ENCODE results near the gene SMURF1. TPM values are rescaled to one million over a fixed set of nuclear protein-coding genes. Genes with fewer than 3 reads are reported as not detected.

Gene SMURF1
- total and polyA plus RNA-seq, 5 donors = 4.5 to 14.7 (median 9.5) TPM

GRCh38 chr7:99011341-99011705 is 132.6 kb downstream of the SMURF1 start:
- Histone ChIP-seq H3K27ac (ENCODE audit: low read length) (no peak overlapping the region), H3K27me3 (ENCODE audit: control insufficient read depth, insufficient read depth) (no peaks in the 10 kb centered on the region), H3K9me3 (ENCODE audit: control insufficient read depth, low read length) (no peaks in the 10 kb centered on the region), H3K4me3 (ENCODE audit: low read length) (no peak overlapping the region), H3K4me1 (ENCODE audit: control insufficient read depth, insufficient read depth, low read length) (no peaks in the 10 kb centered on the region)
- DNase-seq (peak in 2 of 3 donors; percentile 40 to 41), ATAC-seq (no peak)
- intact Hi-C loops (cut with DNase I) = loop anchor here in 1 of 4 donors (10.0 kb wide), 1 partner anchor 57 kb away; no protein-coding TSS in a partner anchor
- 98% methylated on average over 24 of the region's 24 CpGs for WGBS

- no peaks in the 10 kb centered on the region for H3K27me3 ChIP-seq (ENCODE audit: control insufficient read depth, insufficient read depth)
- ATAC-seq (no peak), DNase-seq (no peak)
- 91% methylated on average over 9 of the region's 9 CpGs for WGBS
- H3K9me3 ChIP-seq (ENCODE audit: control insufficient read depth, low read length) = no peaks in the 10 kb centered on the region
- no peak overlapping the region for H3K4me3 ChIP-seq (ENCODE audit: low read length)
- intact Hi-C loops (cut with DNase I) = loop anchor here in 1 of 4 donors (10.0 kb wide), 1 partner anchor 55 kb away; no protein-coding TSS in a partner anchor
- no peaks in the 10 kb centered on the region for H3K4me1 ChIP-seq (ENCODE audit: control insufficient read depth, insufficient read depth, low read length)
- no peak overlapping the region for H3K27ac ChIP-seq (ENCODE audit: low read length)
These were observed 133.6 kb downstream of the SMURF1 start for GRCh38 chr7:99010281-99010680.

GRCh38 chr7:99008921-99009530 is 134.9 kb downstream of the SMURF1 start:
- no peak overlapping the region for H3K27ac ChIP-seq (ENCODE audit: low read length)
- H3K4me1 ChIP-seq (ENCODE audit: control insufficient read depth, insufficient read depth, low read length) = no peaks in the 10 kb centered on the region
- 91% methylated on average over 11 of the region's 11 CpGs for whole genome bisulfite sequencing
- no peaks in the 10 kb centered on the region for H3K27me3 ChIP-seq (ENCODE audit: control insufficient read depth, insufficient read depth)
- no peaks in the 10 kb centered on the region for H3K9me3 ChIP-seq (ENCODE audit: control insufficient read depth, low read length)
- no peak overlapping the region for H3K4me3 ChIP-seq (ENCODE audit: low read length)
- DNase-seq = no peak
- intact Hi-C loops (cut with DNase I) = no loop called here
- no peak for ATAC-seq

- Histone ChIP-seq H3K4me3 (ENCODE audit: low read length) (no peak overlapping the region), H3K27me3 (ENCODE audit: control insufficient read depth, insufficient read depth) (no peaks in the 10 kb centered on the region), H3K27ac (ENCODE audit: low read length) (no peak overlapping the region), H3K9me3 (ENCODE audit: control insufficient read depth, low read length) (no peaks in the 10 kb centered on the region), H3K4me1 (ENCODE audit: control insufficient read depth, insufficient read depth, low read length) (no peaks in the 10 kb centered on the region)
- ATAC-seq = no peak
- WGBS = 95% methylated on average over 23 of the region's 23 CpGs
- DNase-seq = peak in 1 of 3 donors; percentile 41
- intact Hi-C loops (cut with DNase I) = no loop called here
These were observed 135.7 kb downstream of the SMURF1 start for GRCh38 chr7:99008181-99008631.

GRCh38 chr7:99006739-99007424 is 137.0 kb downstream of the SMURF1 start:
- Histone ChIP-seq H3K4me1 (ENCODE audit: control insufficient read depth, insufficient read depth, low read length) (no peaks in the 10 kb centered on the region), H3K9me3 (ENCODE audit: control insufficient read depth, low read length) (no peaks in the 10 kb centered on the region), H3K27ac (ENCODE audit: low read length) (no peak overlapping the region), H3K27me3 (ENCODE audit: control insufficient read depth, insufficient read depth) (no peaks in the 10 kb centered on the region), H3K4me3 (ENCODE audit: low read length) (no peak overlapping the region)
- no peak for DNase-seq
- WGBS = 93% methylated on average over 11 of the region's 11 CpGs
- no peak for ATAC-seq
- intact Hi-C loops (cut with DNase I) = no loop called here

- Histone ChIP-seq H3K27ac (ENCODE audit: low read length) (no peak overlapping the region), H3K4me1 (ENCODE audit: control insufficient read depth, insufficient read depth, low read length) (no peaks in the 10 kb centered on the region), H3K4me3 (ENCODE audit: low read length) (no peak overlapping the region), H3K27me3 (ENCODE audit: control insufficient read depth, insufficient read depth) (no peaks in the 10 kb centered on the region), H3K9me3 (ENCODE audit: control insufficient read depth, low read length) (no peaks in the 10 kb centered on the region)
- DNase-seq = peak in 1 of 3 donors; percentile 68
- 61% methylated on average over 15 of the region's 15 CpGs for WGBS
- intact Hi-C loops (cut with DNase I) = no loop called here
- ATAC-seq = no peak
These were observed 138.1 kb downstream of the SMURF1 start for GRCh38 chr7:99005776-99006175.

GRCh38 chr7:99004781-99005500 is 139.0 kb downstream of the SMURF1 start:
- no peak for ATAC-seq

GRCh38 chr7:99004216-99004615 is 139.7 kb downstream of the SMURF1 start:
- DNase-seq (no peak), ATAC-seq (no peak)
- no peak overlapping the region for H3K4me3 ChIP-seq (ENCODE audit: low read length)
- intact Hi-C loops (cut with DNase I) = no loop called here
- WGBS = 86% methylated on average over 8 of the region's 8 CpGs
- no peaks in the 10 kb centered on the region for H3K27me3 ChIP-seq (ENCODE audit: control insufficient read depth, insufficient read depth)
- no peak overlapping the region for H3K27ac ChIP-seq (ENCODE audit: low read length)
- H3K4me1 ChIP-seq (ENCODE audit: control insufficient read depth, insufficient read depth, low read length) = no peaks in the 10 kb centered on the region
- H3K9me3 ChIP-seq (ENCODE audit: control insufficient read depth, low read length) = no peaks in the 10 kb centered on the region

More at GRCh38 chr7:99004781-99005500, 139.0 kb downstream of the SMURF1 start:
- Histone ChIP-seq H3K4me3 (ENCODE audit: low read length) (no peak overlapping the region), H3K27me3 (ENCODE audit: control insufficient read depth, insufficient read depth) (no peaks in the 10 kb centered on the region), H3K9me3 (ENCODE audit: control insufficient read depth, low read length) (no peaks in the 10 kb centered on the region), H3K4me1 (ENCODE audit: control insufficient read depth, insufficient read depth, low read length) (no peaks in the 10 kb centered on the region), H3K27ac (ENCODE audit: low read length) (no peak overlapping the region)
- intact Hi-C loops (cut with DNase I) = no loop called here
- DNase-seq = no peak
- 91% methylated on average over 26 of the region's 26 CpGs for WGBS

GRCh38 chr7:99003419-99003818 is 140.5 kb downstream of the SMURF1 start:
- WGBS = 90% methylated on average over 15 of the region's 15 CpGs
- H3K4me1 ChIP-seq (ENCODE audit: control insufficient read depth, insufficient read depth, low read length) = no peaks in the 10 kb centered on the region
- ATAC-seq (no peak), DNase-seq (no peak)
- intact Hi-C loops (cut with DNase I) = no loop called here
- H3K9me3 ChIP-seq (ENCODE audit: control insufficient read depth, low read length) = no peaks in the 10 kb centered on the region
- H3K27me3 ChIP-seq (ENCODE audit: control insufficient read depth, insufficient read depth) = no peaks in the 10 kb centered on the region
- H3K27ac ChIP-seq (ENCODE audit: low read length) = no peak overlapping the region
- no peak overlapping the region for H3K4me3 ChIP-seq (ENCODE audit: low read length)

GRCh38 chr7:99002827-99003212 is 141.1 kb downstream of the SMURF1 start:
- no peak for DNase-seq
- Histone ChIP-seq H3K4me3 (ENCODE audit: low read length) (no peak overlapping the region), H3K4me1 (ENCODE audit: control insufficient read depth, insufficient read depth, low read length) (no peaks in the 10 kb centered on the region), H3K9me3 (ENCODE audit: control insufficient read depth, low read length) (no peaks in the 10 kb centered on the region), H3K27ac (ENCODE audit: low read length) (no peak overlapping the region), H3K27me3 (ENCODE audit: control insufficient read depth, insufficient read depth) (no peaks in the 10 kb centered on the region)
- ATAC-seq = peak; percentile 29 to 34
- intact Hi-C loops (cut with DNase I) = no loop called here
- WGBS = 70% methylated on average over 20 of the region's 20 CpGs

All from right cardiac atrium (tissue), 5 donors.